Measurements from ENCODE around the gene ERGIC3.

The ERGIC3 gene

DNA sequence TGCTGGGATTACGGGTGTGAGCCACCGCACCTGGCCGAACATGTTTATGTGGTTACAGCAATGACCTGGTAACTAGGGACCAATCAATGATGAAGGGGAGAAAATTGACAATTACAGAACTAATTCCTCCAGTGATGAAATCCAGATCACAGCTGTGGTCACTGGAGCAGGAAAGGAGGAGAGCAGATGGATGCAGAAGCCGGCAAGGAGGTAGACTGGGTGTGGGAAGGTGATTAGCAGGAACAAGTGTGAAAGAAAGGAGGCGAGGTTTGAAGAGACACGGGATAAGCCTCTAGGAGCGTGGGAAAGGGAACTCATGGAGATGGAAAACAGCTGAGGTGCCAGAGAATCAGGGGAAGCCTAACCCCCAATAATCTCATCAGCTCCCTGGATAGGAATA lies 56.6 kb downstream of the ERGIC3 start:
- no peak for DNase-seq (ENCODE audit: low read depth, low spot score)

DNA sequence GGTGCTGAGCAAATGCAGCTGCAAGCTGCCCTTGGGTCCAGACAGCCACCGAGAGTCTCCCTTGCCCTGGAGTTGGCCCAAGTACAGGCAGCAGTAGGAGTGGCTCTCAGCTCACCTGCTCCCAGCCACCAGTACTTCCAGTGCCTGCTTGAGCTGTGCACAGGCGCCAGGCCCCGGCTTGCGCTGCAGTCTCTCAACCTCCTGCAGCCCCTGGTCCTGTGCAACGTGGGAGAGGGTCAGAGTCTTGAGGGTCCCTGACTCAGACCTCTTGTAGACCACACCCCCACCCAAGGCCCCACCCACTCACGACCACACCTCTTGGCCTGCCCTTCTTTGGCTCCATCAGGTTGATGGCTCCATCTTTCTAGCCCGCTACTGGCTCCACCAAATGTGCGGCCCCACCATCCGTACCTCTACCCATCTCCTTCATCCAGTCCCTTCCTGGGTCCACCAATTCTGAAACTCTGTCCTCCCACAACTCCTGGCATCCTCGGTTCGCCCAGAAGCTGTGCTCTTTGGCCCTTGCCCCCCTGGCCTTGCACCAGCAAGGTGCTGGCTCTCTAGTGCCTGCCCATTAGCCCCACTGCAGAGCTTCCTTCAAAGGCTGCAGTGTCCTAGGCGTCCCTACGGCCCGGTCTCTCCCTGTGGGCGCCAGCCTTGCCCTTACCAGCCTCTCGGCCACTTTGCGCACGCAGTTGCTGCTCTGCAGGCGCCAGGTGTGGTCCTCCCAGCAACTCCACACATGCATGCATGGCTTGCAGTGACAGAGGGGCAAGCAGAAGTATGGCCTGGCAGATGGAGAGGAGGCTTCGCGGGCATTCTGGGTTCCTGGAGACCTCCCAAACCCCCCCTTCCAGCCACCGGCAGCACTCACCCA lies 57.3 kb downstream of the ERGIC3 start:
- no peak for DNase-seq (ENCODE audit: low read depth, low spot score)

DNA sequence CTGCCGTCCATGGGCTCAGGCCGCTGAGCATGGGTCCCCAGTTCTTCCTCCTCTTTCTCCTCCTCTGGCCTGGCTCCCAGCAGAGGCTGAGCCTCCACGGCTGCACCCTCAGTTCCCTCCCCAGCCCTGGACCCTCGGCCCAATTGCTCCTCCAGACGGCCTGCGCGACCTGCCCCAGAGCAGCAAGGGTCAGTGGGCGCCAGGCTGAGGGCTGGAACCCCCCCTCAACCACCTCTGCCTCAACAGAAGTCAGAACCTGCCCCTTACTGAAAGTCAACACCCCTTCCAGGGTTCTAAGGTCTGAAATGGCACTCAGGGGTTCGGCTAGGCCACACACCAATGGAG lies 57.9 kb downstream of the ERGIC3 start:
- no peak for DNase-seq (ENCODE audit: low read depth, low spot score)

DNA sequence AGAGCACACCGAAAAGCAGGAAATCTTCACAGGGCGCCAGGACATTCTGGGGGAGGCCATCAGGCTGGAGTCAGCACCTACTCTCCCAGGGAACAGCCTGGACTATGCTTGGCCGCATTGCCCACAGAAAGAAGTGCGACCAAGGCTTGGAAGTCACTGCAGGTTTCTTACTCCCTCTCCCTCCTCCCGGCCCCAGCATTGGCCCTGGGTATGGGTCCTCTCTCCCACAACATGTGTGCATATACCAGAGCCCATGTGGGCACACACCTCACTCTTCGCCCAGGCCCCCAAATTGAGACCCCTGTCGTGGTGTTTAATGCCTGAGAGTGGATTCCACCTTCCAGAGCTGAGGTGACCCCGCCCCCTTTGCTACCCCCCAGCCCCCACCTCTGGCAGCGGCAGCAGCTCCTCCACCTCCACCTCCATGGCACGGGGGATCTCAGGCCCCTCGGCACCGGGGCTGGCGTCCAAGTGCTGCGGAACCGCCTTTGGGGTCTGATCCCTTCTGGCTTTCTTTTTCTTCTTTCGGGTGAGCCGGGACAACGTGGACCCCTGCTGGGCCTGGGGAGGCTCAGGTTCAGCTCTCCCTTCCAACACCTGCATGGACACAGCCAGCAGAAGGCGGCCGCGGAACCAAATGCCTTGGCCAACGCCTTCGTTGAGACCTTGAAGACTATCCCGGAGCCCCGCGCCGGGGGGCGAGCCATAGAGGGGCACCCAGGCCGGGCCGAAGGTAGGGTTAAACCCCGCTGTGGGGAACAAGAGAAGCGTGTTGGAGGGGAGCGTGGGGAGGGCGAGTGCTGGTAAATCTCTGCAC lies 58.5 kb downstream of the ERGIC3 start:
- no peak for DNase-seq (ENCODE audit: low read depth, low spot score)

DNA sequence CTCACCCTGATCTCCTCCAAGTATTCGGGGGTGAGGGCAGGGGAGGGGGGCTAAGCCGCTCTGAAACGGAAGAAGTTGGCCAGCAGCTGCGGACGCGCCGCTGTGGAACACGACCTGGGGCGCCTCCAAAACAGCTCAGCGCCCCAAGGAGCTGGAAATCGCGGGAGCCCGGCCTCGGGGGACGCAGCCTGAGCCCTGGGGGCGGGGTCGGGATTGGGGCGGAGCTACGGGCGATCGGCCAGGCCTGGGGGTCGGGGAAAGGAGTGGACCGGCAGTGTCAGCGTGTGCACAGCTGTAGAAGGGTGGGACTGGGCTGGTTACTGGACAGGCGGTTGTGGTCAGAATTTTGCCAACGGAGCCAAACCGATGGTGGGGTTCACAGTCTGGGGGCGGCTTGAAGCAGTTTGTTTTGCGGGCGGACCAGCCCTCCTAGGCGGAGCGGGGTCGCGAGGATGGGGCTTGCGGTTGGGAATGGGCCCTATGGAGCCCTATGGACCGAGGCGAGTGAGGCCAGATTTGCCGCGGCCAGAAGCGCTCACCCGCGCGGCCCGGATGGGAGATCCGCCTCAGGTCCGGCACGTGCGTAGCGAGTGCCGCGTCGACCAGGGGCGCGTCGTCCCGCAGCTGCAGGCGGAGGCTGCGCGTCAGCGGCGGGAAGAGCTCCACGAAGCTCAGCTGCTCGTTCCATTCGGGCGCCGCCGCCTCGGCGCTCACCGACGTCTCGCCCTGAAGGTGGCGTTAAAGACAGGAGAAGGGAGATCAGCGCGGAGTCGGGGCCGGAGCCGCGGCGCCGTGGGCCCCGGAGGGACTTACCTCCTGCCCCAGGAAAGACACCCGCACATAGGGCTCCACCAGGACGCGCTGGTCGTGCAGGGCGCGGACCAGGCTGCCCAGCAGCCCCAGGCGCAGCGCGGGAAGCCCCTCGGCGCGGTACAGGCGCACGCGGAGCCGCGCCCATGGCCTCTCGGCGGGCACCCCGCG lies 59.4 kb downstream of the ERGIC3 start:
- peak; percentile 42 for DNase-seq (ENCODE audit: low read depth, low spot score)

DNA sequence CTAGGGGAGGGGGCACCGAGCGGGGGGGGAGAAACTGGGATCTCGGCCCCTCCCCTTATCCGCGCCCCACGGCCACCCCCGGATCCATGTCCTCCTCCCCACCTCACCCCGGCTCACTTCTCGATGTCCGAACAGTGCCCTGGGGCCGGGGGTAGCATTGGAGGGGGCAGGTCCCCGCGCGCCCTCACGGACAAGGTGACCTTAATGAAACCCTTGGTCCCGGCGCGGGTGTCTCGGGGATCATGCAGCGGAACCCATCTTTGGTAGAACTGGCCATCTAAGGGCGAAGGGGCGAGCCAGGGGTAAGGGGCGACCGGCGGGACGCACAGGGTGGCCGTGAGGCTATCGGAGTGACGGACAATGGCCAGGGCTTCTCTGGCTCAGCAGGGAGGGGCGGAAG lies 60.1 kb downstream of the ERGIC3 start:
- DNase-seq (ENCODE audit: low read depth, low spot score): no peak

DNA sequence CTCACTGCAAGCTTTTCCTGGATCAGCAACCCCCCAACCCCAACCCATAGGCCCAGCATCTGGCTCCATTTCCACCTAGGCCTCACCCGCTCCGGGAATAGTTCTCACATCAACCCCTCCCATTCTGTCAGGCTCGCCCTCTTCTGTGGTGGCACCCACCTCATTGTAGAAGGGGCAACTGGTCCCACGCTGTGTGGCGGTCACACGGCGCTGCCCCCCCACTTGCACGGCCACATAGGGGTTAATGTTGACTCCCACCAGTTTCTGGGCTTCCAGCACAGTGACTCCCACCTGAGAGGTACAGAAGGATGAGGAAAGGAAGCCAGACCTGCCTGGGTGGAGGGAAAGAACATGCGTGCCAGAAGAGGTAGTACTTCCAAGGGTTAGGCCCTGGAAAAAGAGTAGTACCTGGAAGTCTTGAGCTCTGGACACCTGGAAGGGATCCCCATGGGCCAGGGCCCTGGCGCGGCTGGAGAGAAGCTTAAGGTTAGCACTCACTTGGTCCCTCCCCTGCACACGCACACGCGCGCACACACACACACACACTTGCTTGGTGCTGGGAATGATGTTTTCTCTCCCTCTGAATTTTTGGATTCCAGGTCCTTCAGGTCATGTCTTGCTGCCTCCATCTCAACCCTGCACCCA lies 61.1 kb downstream of the ERGIC3 start:
- DNase-seq (ENCODE audit: low read depth, low spot score): no peak

DNA sequence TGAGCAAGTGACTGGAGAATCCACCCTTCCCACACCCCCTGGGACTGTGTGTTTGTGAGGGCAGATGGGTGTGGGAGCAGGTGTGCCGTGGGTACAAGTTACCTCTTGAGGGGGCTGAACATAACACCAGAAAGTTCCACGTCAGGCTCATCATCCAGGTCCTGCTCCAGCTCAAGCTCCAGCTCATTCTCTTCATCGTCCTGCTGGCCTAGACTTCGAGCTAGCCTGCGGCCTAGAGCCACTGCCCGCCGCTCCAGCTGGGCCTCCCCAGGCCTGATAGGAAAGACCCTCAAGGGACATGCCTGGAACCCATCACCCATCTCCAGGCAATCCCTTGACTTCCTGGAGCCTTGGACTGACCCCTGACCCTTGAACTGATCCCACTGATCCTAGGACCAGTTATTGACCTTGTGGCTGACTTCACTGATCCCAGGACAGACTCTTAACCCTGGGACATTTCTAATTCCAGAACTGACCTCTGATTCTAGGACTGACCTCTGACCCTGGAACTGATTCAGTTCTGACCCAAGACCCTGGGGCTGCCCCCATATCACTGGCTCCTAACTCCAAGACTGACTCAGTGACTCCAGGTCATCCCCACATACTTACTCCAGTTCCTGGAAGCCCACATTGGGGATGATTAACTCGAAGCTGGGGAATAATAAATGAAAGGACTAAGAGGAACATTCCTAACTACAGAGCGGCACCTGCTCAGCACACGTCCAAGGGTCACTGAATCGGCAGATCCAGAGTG lies 62.0 kb downstream of the ERGIC3 start:
- no peak for DNase-seq (ENCODE audit: low read depth, low spot score)

DNA sequence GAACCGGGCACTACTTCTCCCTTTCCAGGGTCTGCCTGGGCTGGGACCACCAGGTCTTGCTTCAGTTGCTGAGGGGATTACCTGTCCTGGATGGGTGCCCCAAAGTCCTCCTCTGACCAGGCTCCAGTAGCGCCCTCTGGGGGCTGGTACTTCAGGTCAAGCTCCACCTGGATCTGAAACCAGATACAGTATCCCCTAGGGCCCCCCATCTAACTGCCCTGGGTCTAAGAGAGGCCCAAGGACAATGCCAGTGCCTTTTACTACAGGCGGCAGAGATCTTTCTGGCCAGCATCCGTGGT lies 62.5 kb downstream of the ERGIC3 start:
- no peak for DNase-seq (ENCODE audit: low read depth, low spot score)

DNA sequence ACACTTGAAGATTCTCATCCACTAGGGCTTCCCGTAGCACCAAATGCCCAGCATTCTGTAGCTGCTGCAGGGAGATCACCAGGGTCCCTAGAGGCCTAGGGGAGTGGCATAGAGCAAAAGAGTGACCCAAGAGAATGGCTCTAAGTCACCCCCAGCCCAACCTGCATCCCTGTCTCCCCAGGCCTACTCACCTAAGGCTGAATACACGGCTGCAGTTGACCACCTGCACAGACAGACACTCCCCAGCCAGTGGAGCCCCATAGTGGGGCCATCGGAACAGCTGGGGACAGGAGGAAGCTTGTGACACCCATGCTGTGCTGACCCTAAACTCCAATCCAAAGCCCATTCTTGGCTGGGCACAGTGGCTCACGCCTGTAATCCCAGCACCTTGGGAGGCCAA lies 64.2 kb downstream of the ERGIC3 start:
- no peak for DNase-seq (ENCODE audit: low read depth, low spot score)

All from activated naive CD8-positive, alpha-beta T cell treated with anti-CD3 and anti-CD28 coated beads, Interleukin-2, amount 50 U/mL, for 16 hours (primary cell).